ENCODE results near the gene EXOSC10. TPM values are rescaled to one million over a fixed set of nuclear protein-coding genes. Genes with fewer than 3 reads are reported as not detected.

EXOSC10 gene
- total RNA-seq, 2 experiments from 2014 or later, result 57.9 to 59.3 TPM

DNA sequence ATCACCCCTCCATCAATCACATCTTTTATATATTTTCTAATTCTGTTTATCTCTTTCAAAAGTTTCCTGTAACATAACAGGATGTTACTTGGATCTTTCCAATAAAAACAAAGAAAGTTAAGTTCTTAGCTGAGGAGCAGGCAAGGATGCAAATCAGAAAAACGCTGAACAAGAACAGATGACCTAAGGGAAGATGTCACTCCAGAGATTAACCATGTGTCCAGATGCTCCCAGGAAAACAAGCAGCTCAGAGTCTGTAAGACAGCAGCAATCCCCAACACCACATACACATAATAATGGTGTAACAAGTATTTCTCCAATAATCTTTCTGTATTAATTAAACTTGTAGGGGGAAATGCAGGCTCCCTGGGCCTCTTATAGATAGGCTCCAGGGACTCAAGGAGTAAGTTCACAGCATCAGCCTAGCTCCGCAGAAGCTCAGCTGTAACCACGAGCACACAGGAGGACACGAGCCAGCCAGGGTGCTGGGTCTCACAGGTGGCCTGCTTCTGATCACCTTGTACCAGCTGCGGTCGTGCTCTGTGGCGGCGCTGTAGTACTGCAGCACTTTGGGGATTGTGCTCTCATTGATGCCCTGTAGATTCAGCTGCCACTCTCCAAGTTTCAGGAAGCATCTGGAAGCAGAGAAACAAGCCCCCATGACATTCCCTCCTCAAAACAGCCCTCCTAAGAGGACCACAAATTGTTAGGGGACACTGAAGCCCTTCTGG, 33.1 kb upstream of the EXOSC10 start:
- intact Hi-C loops (cut with micrococcal nuclease), result no loop called here
- CTCF ChIA-PET, result no interaction called here

GRCh38 chr1:11131816-11132215, 32.1 kb upstream of the EXOSC10 start:
- H3K4me3 Mint-ChIP-seq, result no peak overlapping the region

More for the DNA sequence above, 33.1 kb upstream of the EXOSC10 start:
- no peak overlapping the region for H3K27ac Mint-ChIP-seq
- no peaks in the 10 kb centered on the region for H3K27me3 Mint-ChIP-seq (ENCODE audit: low read depth)
- no peaks in the 10 kb centered on the region for H3K9me3 Mint-ChIP-seq
- DNase-seq, result no peak
- peaks cover 25% of the 10 kb centered on the region for H3K36me3 Mint-ChIP-seq (ENCODE audit: low read depth)
- no peak overlapping the region for H3K4me3 Mint-ChIP-seq
- no peaks in the 10 kb centered on the region for H3K4me1 Mint-ChIP-seq (ENCODE audit: low read depth)

GRCh38 chr1:11130406-11130805, 30.7 kb upstream of the EXOSC10 start:
- no peaks in the 10 kb centered on the region for H3K4me1 Mint-ChIP-seq (ENCODE audit: low read depth)
- intact Hi-C loops (cut with micrococcal nuclease), result no loop called here
- H3K9me3 Mint-ChIP-seq, result no peaks in the 10 kb centered on the region
- no peaks in the 10 kb centered on the region for H3K27me3 Mint-ChIP-seq (ENCODE audit: low read depth)
- H3K36me3 Mint-ChIP-seq (ENCODE audit: low read depth), result peaks cover 36% of the 10 kb centered on the region
- H3K4me3 Mint-ChIP-seq, result no peak overlapping the region
- CTCF ChIA-PET, result interaction anchor here (0.9 to 1.2 kb wide), 2 partner anchors 13 to 92 kb away, joined by 3 read pairs; no protein-coding TSS in a partner anchor
- no peak for DNase-seq
- H3K27ac Mint-ChIP-seq, result no peak overlapping the region

More at GRCh38 chr1:11131816-11132215, 32.1 kb upstream of the EXOSC10 start:
- H3K27ac Mint-ChIP-seq, result no peak overlapping the region
- intact Hi-C loops (cut with micrococcal nuclease), result no loop called here
- peaks cover 28% of the 10 kb centered on the region for H3K36me3 Mint-ChIP-seq (ENCODE audit: low read depth)
- DNase-seq, result no peak
- H3K9me3 Mint-ChIP-seq, result no peaks in the 10 kb centered on the region
- H3K27me3 Mint-ChIP-seq (ENCODE audit: low read depth), result no peaks in the 10 kb centered on the region
- no peaks in the 10 kb centered on the region for H3K4me1 Mint-ChIP-seq (ENCODE audit: low read depth)
- CTCF ChIA-PET, result no interaction called here

DNA sequence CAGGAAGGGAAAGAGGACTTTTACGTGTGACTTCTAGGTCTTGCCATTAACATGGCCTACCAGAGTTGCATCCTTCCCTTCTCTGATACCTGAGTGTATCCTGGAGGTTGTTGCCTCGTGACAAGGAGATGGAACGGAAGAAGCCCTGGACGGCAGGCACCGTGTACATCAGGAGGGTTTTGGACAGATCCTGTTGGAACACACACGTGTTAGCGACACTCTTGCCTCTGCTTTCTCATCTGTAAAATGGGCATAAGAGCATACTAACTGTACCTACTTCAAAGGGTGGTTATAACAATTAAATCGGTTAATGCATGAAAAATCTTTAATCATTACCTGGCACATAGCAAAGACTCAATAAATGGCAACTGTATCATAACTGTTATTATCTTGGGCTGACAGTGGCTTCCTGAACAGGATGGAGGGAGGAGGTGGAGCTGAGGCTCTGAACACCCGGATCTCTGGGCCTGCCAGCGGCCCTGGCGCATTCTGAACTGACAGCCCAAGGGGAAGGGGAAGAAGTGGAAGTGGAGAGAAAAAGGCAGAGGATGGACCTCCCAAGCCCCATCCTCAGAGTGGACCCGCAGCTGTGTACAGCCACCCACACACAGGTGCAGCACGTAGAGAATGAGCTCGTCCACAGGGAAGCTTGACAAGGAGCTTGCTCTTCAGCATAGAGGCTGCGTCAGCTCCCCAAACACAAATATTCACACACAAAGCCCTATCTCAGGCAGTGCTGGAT, 30.2 kb upstream of the EXOSC10 start:
- H3K4me1 Mint-ChIP-seq (ENCODE audit: low read depth), result no peaks in the 10 kb centered on the region

DNA sequence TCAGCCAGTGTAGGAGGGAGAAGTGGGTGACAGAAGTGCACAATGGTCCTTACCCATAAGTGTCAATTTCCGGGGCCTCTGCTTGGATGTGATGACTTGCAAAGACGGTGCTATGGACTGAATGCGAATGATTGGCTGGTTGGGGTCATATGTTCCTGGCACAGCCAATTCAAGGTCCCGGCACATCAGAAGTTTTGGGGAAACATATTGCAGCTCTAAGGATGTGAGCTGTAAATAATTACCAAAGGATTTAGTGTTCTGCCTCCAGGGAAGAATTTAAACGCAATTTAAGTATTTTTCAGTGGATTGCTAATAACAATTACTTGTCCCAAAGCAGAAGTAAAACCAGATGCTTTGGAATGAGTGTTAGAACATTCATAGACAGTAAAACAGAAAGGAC, 26.9 kb upstream of the EXOSC10 start:
- CTCF ChIA-PET, result interaction anchor here (0.7 kb wide), 1 partner anchor 26 kb away, joined by 4 read pairs; no protein-coding TSS in a partner anchor
- DNase-seq, result no peak
- H3K4me3 Mint-ChIP-seq, result no peak overlapping the region
- H3K9me3 Mint-ChIP-seq, result no peaks in the 10 kb centered on the region
- H3K36me3 Mint-ChIP-seq (ENCODE audit: low read depth), result peaks cover 44% of the 10 kb centered on the region
- no peaks in the 10 kb centered on the region for H3K27me3 Mint-ChIP-seq (ENCODE audit: low read depth)
- no peak overlapping the region for H3K27ac Mint-ChIP-seq
- no peaks in the 10 kb centered on the region for H3K4me1 Mint-ChIP-seq (ENCODE audit: low read depth)
- intact Hi-C loops (cut with micrococcal nuclease), result no loop called here

More for the DNA sequence above, 30.2 kb upstream of the EXOSC10 start:
- no peak overlapping the region for H3K4me3 Mint-ChIP-seq
- CTCF ChIA-PET, result interaction anchor here (0.9 to 1.2 kb wide), 2 partner anchors 14 to 92 kb away, joined by 3 read pairs; no protein-coding TSS in a partner anchor
- H3K36me3 Mint-ChIP-seq (ENCODE audit: low read depth), result peaks cover 39% of the 10 kb centered on the region
- no peaks in the 10 kb centered on the region for H3K27me3 Mint-ChIP-seq (ENCODE audit: low read depth)
- no peak for DNase-seq
- intact Hi-C loops (cut with micrococcal nuclease), result no loop called here
- H3K9me3 Mint-ChIP-seq, result no peaks in the 10 kb centered on the region
- no peak overlapping the region for H3K27ac Mint-ChIP-seq

DNA sequence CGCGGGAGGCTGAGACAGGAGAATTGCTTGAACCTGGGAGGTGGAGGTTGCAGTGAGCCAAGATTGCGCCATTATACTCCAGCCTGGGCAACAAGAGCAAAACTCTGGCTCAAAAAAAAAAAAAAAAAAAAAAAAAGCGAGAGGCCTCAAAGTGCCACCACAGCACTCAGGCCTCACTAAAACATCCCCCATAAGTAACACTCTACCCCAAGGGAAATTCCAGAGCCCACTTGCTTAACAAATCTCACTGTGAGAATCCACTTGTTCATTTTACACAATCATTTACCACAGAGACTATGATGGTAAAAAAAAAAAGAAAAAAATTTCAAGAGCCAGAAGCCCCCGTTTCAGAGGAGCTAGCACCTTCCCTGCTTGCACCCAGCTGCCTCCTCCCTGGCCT, 26.3 kb upstream of the EXOSC10 start:
- H3K9me3 Mint-ChIP-seq, result no peaks in the 10 kb centered on the region
- no peaks in the 10 kb centered on the region for H3K27me3 Mint-ChIP-seq (ENCODE audit: low read depth)
- H3K4me1 Mint-ChIP-seq (ENCODE audit: low read depth), result no peaks in the 10 kb centered on the region
- DNase-seq, result no peak
- no peak overlapping the region for H3K27ac Mint-ChIP-seq
- intact Hi-C loops (cut with micrococcal nuclease), result no loop called here
- H3K4me3 Mint-ChIP-seq, result no peak overlapping the region
- H3K36me3 Mint-ChIP-seq (ENCODE audit: low read depth), result peaks cover 44% of the 10 kb centered on the region
- CTCF ChIA-PET, result interaction anchor here (0.7 kb wide), 1 partner anchor 27 kb away, joined by 4 read pairs; no protein-coding TSS in a partner anchor

- no peaks in the 10 kb centered on the region for H3K9me3 Mint-ChIP-seq
- H3K4me3 Mint-ChIP-seq, result no peak overlapping the region
- H3K27ac Mint-ChIP-seq, result no peak overlapping the region
- intact Hi-C loops (cut with micrococcal nuclease), result no loop called here
- no peaks in the 10 kb centered on the region for H3K4me1 Mint-ChIP-seq (ENCODE audit: low read depth)
- CTCF ChIA-PET, result no interaction called here
- H3K27me3 Mint-ChIP-seq (ENCODE audit: low read depth), result no peaks in the 10 kb centered on the region
- H3K36me3 Mint-ChIP-seq (ENCODE audit: low read depth), result peaks cover 40% of the 10 kb centered on the region
- no peak for DNase-seq
These were observed 25.3 kb upstream of the EXOSC10 start for GRCh38 chr1:11124965-11125364.

- CTCF ChIA-PET, result interaction anchor here (1.1 to 2.2 kb wide), 2 partner anchors 21 to 78 kb away, joined by 3 to 10 read pairs; no protein-coding TSS in a partner anchor
- intact Hi-C loops (cut with micrococcal nuclease), result no loop called here
These were observed 16.6 kb upstream of the EXOSC10 start for GRCh38 chr1:11116318-11116717.

GRCh38 chr1:11114966-11115365, 15.3 kb upstream of the EXOSC10 start:
- no peak overlapping the region for H3K27ac Mint-ChIP-seq
- no peaks in the 10 kb centered on the region for H3K27me3 Mint-ChIP-seq (ENCODE audit: low read depth)
- intact Hi-C loops (cut with micrococcal nuclease), result no loop called here
- no peak for DNase-seq
- H3K36me3 Mint-ChIP-seq (ENCODE audit: low read depth), result peaks cover 29% of the 10 kb centered on the region
- CTCF ChIA-PET, result no interaction called here
- no peaks in the 10 kb centered on the region for H3K4me1 Mint-ChIP-seq (ENCODE audit: low read depth)
- H3K4me3 Mint-ChIP-seq, result no peak overlapping the region
- no peaks in the 10 kb centered on the region for H3K9me3 Mint-ChIP-seq

More at GRCh38 chr1:11116318-11116717, 16.6 kb upstream of the EXOSC10 start:
- no peaks in the 10 kb centered on the region for H3K9me3 Mint-ChIP-seq
- H3K4me1 Mint-ChIP-seq (ENCODE audit: low read depth), result no peaks in the 10 kb centered on the region
- no peak overlapping the region for H3K4me3 Mint-ChIP-seq
- H3K27ac Mint-ChIP-seq, result no peak overlapping the region
- DNase-seq, result no peak
- no peaks in the 10 kb centered on the region for H3K27me3 Mint-ChIP-seq (ENCODE audit: low read depth)
- H3K36me3 Mint-ChIP-seq (ENCODE audit: low read depth), result peaks cover 27% of the 10 kb centered on the region

GRCh38 chr1:11109047-11109760, 9.5 kb upstream of the EXOSC10 start:
- no peak for DNase-seq
- Mint-ChIP-seq H3K36me3 (ENCODE audit: low read depth) (peaks cover 25% of the 10 kb centered on the region), H3K9me3 (no peaks in the 10 kb centered on the region)

GRCh38 chr1:11107599-11107998, 7.9 kb upstream of the EXOSC10 start:
- intact Hi-C loops (cut with micrococcal nuclease), result no loop called here
- H3K36me3 Mint-ChIP-seq (ENCODE audit: low read depth), result peaks cover 20% of the 10 kb centered on the region
- H3K4me1 Mint-ChIP-seq (ENCODE audit: low read depth), result no peaks in the 10 kb centered on the region
- no peak overlapping the region for H3K4me3 Mint-ChIP-seq
- no peaks in the 10 kb centered on the region for H3K9me3 Mint-ChIP-seq
- H3K27me3 Mint-ChIP-seq (ENCODE audit: low read depth), result no peaks in the 10 kb centered on the region
- H3K27ac Mint-ChIP-seq, result no peak overlapping the region
- DNase-seq, result no peak
- CTCF ChIA-PET, result interaction anchor here (2.1 kb wide), 1 partner anchor 70 kb away, joined by 9 read pairs; no protein-coding TSS in a partner anchor

More at GRCh38 chr1:11109047-11109760, 9.5 kb upstream of the EXOSC10 start:
- Mint-ChIP-seq H3K4me3 (no peak overlapping the region), H3K27me3 (ENCODE audit: low read depth) (no peaks in the 10 kb centered on the region), H3K4me1 (ENCODE audit: low read depth) (no peaks in the 10 kb centered on the region), H3K27ac (no peak overlapping the region)
- CTCF ChIA-PET, result interaction anchor here (1.3 kb wide), 1 partner anchor 12 kb away, joined by 3 read pairs; no protein-coding TSS in a partner anchor
- intact Hi-C loops (cut with micrococcal nuclease), result no loop called here

GRCh38 chr1:11105586-11105985, 5.9 kb upstream of the EXOSC10 start:
- Mint-ChIP-seq H3K9me3 (no peaks in the 10 kb centered on the region), H3K27me3 (ENCODE audit: low read depth) (no peaks in the 10 kb centered on the region), H3K36me3 (ENCODE audit: low read depth) (peaks cover 14% of the 10 kb centered on the region), H3K27ac (no peak overlapping the region), H3K4me1 (ENCODE audit: low read depth) (no peaks in the 10 kb centered on the region), H3K4me3 (no peak overlapping the region)
- DNase-seq, result no peak
- intact Hi-C loops (cut with micrococcal nuclease), result no loop called here
- CTCF ChIA-PET, result no interaction called here
